ENCODE measurements around the gene PALD1. TPM values are rescaled to one million over a fixed set of nuclear protein-coding genes. Genes with fewer than 3 reads are reported as not detected.

The PALD1 gene
- total and polyA plus RNA-seq, 2 donors (not counting 1 experiment from before 2014, with no cell fraction given), result 0.09 to 0.33 TPM

GRCh38 chr10:70504521-70505358, 26.2 kb downstream of the PALD1 start:
- no peak for DNase-seq (ENCODE audit: low read depth in 2 of 2)
- Histone ChIP-seq H3K27ac (ENCODE audit: insufficient read depth, low read length) (no peak overlapping the region), H3K4me3 (replicated peaks in 1 of 4; ENCODE audit: control extremely low read depth in 1 of 4, insufficient read depth in 1 of 4, low read depth in 3 of 4, low read length in 4 of 4) (no peak overlapping the region), H3K27me3 (ENCODE audit: control insufficient read depth, insufficient read depth, low read length) (no peaks in the 10 kb centered on the region), H3K79me2 (ENCODE audit: control insufficient read depth, insufficient read depth, low read length) (no peaks in the 10 kb centered on the region), H3K9me3 (ENCODE audit: control insufficient read depth, insufficient read depth, low read depth, low read length) (no peaks in the 10 kb centered on the region), H3K4me2 (ENCODE audit: extremely low read depth, insufficient read depth, low read length) (no peak overlapping the region), H4K20me1 (ENCODE audit: control insufficient read depth, extremely low read depth, insufficient read depth, low read length) (no peaks in the 10 kb centered on the region), H3K36me3 (ENCODE audit: control insufficient read depth, insufficient read depth, low read length) (no peaks in the 10 kb centered on the region), H3K4me1 (ENCODE audit: control insufficient read depth, extremely low read depth, insufficient read depth, low read length) (peaks cover 5% of the 10 kb centered on the region), H3K9ac (ENCODE audit: insufficient read depth, low read length) (no peak overlapping the region), H2AFZ (ENCODE audit: low read length) (no peak overlapping the region)
- TF ChIP-seq CTCF (conservative IDR thresholded peaks at IDR 0.05 in 1 of 2, IDR thresholded peaks at IDR 0.05 in 1 of 2; ENCODE audit: low read depth in 1 of 2, low read length in 2 of 2), result no peak
- TF ChIP-seq EZH2 (IDR thresholded peaks at IDR 0.05; ENCODE audit: low read length, missing control alignments), result no peak

DNA sequence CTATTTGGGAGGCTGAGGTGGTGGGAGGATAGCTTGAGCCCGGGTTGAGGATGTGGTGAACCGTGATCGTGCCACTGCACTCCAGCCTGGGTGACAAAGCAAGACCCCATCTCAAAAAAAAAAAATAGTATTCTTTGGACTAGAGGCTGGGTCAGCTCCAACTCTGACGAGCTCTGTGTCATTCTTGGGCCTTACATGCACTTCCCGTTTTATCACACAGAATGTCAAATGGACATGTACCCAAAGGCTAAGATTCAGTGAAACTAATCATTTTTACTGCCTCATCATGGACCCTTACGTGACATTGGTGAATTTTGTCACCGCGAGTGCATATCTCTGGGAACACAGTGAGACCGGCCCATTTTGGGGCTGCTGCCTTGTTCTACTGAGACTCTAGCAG, 27.3 kb downstream of the PALD1 start:
- no peaks in the 10 kb centered on the region for H3K9me3 ChIP-seq (ENCODE audit: control insufficient read depth, insufficient read depth, low read depth, low read length)
- peaks cover 5% of the 10 kb centered on the region for H3K4me1 ChIP-seq (ENCODE audit: control insufficient read depth, extremely low read depth, insufficient read depth, low read length)
- no peaks in the 10 kb centered on the region for H4K20me1 ChIP-seq (ENCODE audit: control insufficient read depth, extremely low read depth, insufficient read depth, low read length)
- no peak for DNase-seq (ENCODE audit: low read depth in 2 of 2)
- no peak overlapping the region for H3K4me2 ChIP-seq (ENCODE audit: extremely low read depth, insufficient read depth, low read length)
- TF ChIP-seq CTCF (conservative IDR thresholded peaks at IDR 0.05 in 1 of 2, IDR thresholded peaks at IDR 0.05 in 1 of 2; ENCODE audit: low read depth in 1 of 2, low read length in 2 of 2) (no peak), EZH2 (IDR thresholded peaks at IDR 0.05; ENCODE audit: low read length, missing control alignments) (no peak)
- H2AFZ ChIP-seq (ENCODE audit: low read length), result no peak overlapping the region
- H3K79me2 ChIP-seq (ENCODE audit: control insufficient read depth, insufficient read depth, low read length), result no peaks in the 10 kb centered on the region
- peaks cover 2% of the 10 kb centered on the region for H3K27me3 ChIP-seq (ENCODE audit: control insufficient read depth, insufficient read depth, low read length)
- no peak overlapping the region for H3K9ac ChIP-seq (ENCODE audit: insufficient read depth, low read length)
- H3K4me3 ChIP-seq (replicated peaks in 1 of 4; ENCODE audit: control extremely low read depth in 1 of 4, insufficient read depth in 1 of 4, low read depth in 3 of 4, low read length in 4 of 4), result no peak overlapping the region
- H3K36me3 ChIP-seq (ENCODE audit: control insufficient read depth, insufficient read depth, low read length), result no peaks in the 10 kb centered on the region
- no peak overlapping the region for H3K27ac ChIP-seq (ENCODE audit: insufficient read depth, low read length)

DNA sequence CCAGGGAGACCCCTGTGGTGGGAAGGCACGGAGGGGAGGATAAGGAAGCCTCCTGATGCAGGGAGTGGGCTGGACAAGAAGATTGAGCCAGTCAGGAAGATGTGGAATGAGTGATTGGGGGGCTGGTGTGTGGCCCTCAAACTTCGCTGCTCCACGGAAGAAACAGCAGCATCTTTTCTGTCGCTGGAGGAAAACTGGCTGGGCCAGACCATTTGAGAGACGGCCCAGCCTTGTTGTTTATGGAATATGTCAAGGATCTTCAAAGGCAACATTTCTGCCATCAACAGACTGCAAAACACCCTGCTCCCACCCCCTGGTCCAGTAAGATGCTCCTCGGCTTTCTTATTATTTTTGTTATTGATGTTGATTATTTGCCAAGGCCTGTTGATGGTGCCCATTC, 29.4 kb downstream of the PALD1 start:
- TF ChIP-seq CTCF (conservative IDR thresholded peaks at IDR 0.05 in 1 of 2, IDR thresholded peaks at IDR 0.05 in 1 of 2; ENCODE audit: low read depth in 1 of 2, low read length in 2 of 2) (no peak), EZH2 (IDR thresholded peaks at IDR 0.05; ENCODE audit: low read length, missing control alignments) (no peak)
- no peaks in the 10 kb centered on the region for H3K79me2 ChIP-seq (ENCODE audit: control insufficient read depth, insufficient read depth, low read length)
- H3K9ac ChIP-seq (ENCODE audit: insufficient read depth, low read length), result no peak overlapping the region
- H3K4me3 ChIP-seq (replicated peaks in 1 of 4; ENCODE audit: control extremely low read depth in 1 of 4, insufficient read depth in 1 of 4, low read depth in 3 of 4, low read length in 4 of 4), result no peak overlapping the region
- H3K4me2 ChIP-seq (ENCODE audit: extremely low read depth, insufficient read depth, low read length), result no peak overlapping the region
- no peak overlapping the region for H2AFZ ChIP-seq (ENCODE audit: low read length)
- no peak for DNase-seq (ENCODE audit: low read depth in 2 of 2)
- peaks cover 5% of the 10 kb centered on the region for H3K4me1 ChIP-seq (ENCODE audit: control insufficient read depth, extremely low read depth, insufficient read depth, low read length)
- H3K27ac ChIP-seq (ENCODE audit: insufficient read depth, low read length), result no peak overlapping the region
- H4K20me1 ChIP-seq (ENCODE audit: control insufficient read depth, extremely low read depth, insufficient read depth, low read length), result no peaks in the 10 kb centered on the region
- H3K36me3 ChIP-seq (ENCODE audit: control insufficient read depth, insufficient read depth, low read length), result no peaks in the 10 kb centered on the region
- peaks cover 2% of the 10 kb centered on the region for H3K27me3 ChIP-seq (ENCODE audit: control insufficient read depth, insufficient read depth, low read length)
- no peaks in the 10 kb centered on the region for H3K9me3 ChIP-seq (ENCODE audit: control insufficient read depth, insufficient read depth, low read depth, low read length)

Measured in fibroblast of lung (primary cell).